Measurements from ENCODE around the gene CGNL1.

CGNL1 gene

GRCh38 chr15:57385923-57386390, 9.7 kb downstream of the CGNL1 start:
- DNase-seq = no peak

- DNase-seq = no peak
Observed at GRCh38 chr15:57386976-57387375, 10.7 kb downstream of the CGNL1 start.

- DNase-seq = no peak
Observed at GRCh38 chr15:57387564-57388076, 11.3 kb downstream of the CGNL1 start.

- DNase-seq = no peak
Observed at GRCh38 chr15:57388464-57388863, 12.2 kb downstream of the CGNL1 start.

GRCh38 chr15:57389991-57390390, 13.7 kb downstream of the CGNL1 start:
- DNase-seq = no peak

GRCh38 chr15:57390583-57390982, 14.3 kb downstream of the CGNL1 start:
- no peak for DNase-seq

- no peak for DNase-seq
Observed at GRCh38 chr15:57391537-57391936, 15.2 kb downstream of the CGNL1 start.

GRCh38 chr15:57393061-57393460, 16.8 kb downstream of the CGNL1 start:
- no peak for DNase-seq

GRCh38 chr15:57395292-57395691, 19.0 kb downstream of the CGNL1 start:
- DNase-seq = peak in 1 of 14 donors; percentile 25

- no peak for DNase-seq
Observed at GRCh38 chr15:57398336-57398735, 22.0 kb downstream of the CGNL1 start.

GRCh38 chr15:57401546-57401945, 25.2 kb downstream of the CGNL1 start:
- no peak for DNase-seq

- peak in 1 of 14 donors; percentile 10 for DNase-seq
Observed at GRCh38 chr15:57403017-57403416, 26.7 kb downstream of the CGNL1 start.

- no peak for DNase-seq
Observed at GRCh38 chr15:57403566-57404325, 27.4 kb downstream of the CGNL1 start.

GRCh38 chr15:57405133-57405532, 28.8 kb downstream of the CGNL1 start:
- DNase-seq = no peak

- no peak for DNase-seq
Observed at GRCh38 chr15:57406062-57406772, 29.9 kb downstream of the CGNL1 start.

GRCh38 chr15:57410373-57410772, 34.1 kb downstream of the CGNL1 start:
- DNase-seq = no peak

- DNase-seq = no peak
Observed at GRCh38 chr15:57411945-57412768, 35.9 kb downstream of the CGNL1 start.

GRCh38 chr15:57415602-57416001, 39.3 kb downstream of the CGNL1 start:
- DNase-seq = no peak

- DNase-seq = no peak
Observed at GRCh38 chr15:57418635-57419034, 42.3 kb downstream of the CGNL1 start.

GRCh38 chr15:57419335-57419734, 43.0 kb downstream of the CGNL1 start:
- DNase-seq = no peak

GRCh38 chr15:57421110-57421509, 44.8 kb downstream of the CGNL1 start:
- DNase-seq = no peak

- no peak for DNase-seq
Observed at GRCh38 chr15:57421551-57421950, 45.2 kb downstream of the CGNL1 start.
